HEK293 (cell line): ENCODE data around the gene PARVA.

Experiments
- CTCF ChIA-PET: fragments of 350-600 bp; formaldehyde crosslinking; extraction: SDS; loops from one replicate; lab custom pipeline; 2021; ENCODE audit warnings: antibody characterized with exemption; lab: Yijun Ruan, JAX
- POLR2A ChIA-PET: fragments of 300-600 bp; formaldehyde crosslinking; extraction: SDS; loops from one replicate; lab custom pipeline; 2020; ENCODE audit warnings: antibody characterized with exemption, inconsistent platforms; lab: Yijun Ruan, JAX
- H3K27ac ChIP-seq: fragments of 200-500 bp; sonication (Bioruptor generic); 2 replicates; pipeline ENCODE4 v1.5.1; 2014; ENCODE audit warnings: low read depth, low read length, control low read depth, inconsistent platforms; ENCODE audit errors: extremely low read depth
- H3K36me3 ChIP-seq, 2 experiments: fragments of 200-500 bp in 1 of 2; sonication (Bioruptor generic) in 1 of 2; 1 replicate in 1 of 2; 2 replicates in 1 of 2; pipeline ENCODE4 v1.5.1; 2014 to 2017; ENCODE audit warnings: inconsistent platforms in 2 of 2, low read length in 2 of 2; ENCODE audit not compliant: control insufficient read depth in 2 of 2, insufficient read depth in 1 of 2
- H3K4me1 ChIP-seq: fragments of 200-500 bp; sonication (Bioruptor generic); 2 replicates; pipeline ENCODE4 v1.5.1; 2014; ENCODE audit warnings: mild to moderate bottlenecking, low read length, inconsistent platforms; ENCODE audit not compliant: control insufficient read depth, insufficient read depth
- H3K4me3 ChIP-seq: 2 replicates; pipeline ENCODE4 v1.5.1; 2011; ENCODE audit warnings: low read depth, mild to moderate bottlenecking, control low read depth, low read length, moderate library complexity
- H3K9me3 ChIP-seq: fragments of 200-500 bp; sonication (Bioruptor generic); 2 replicates; pipeline ENCODE4 v1.5.1; 2014; ENCODE audit warnings: low read depth, low read length, inconsistent platforms; ENCODE audit not compliant: control insufficient read depth, insufficient read depth
- KLF10 ChIP-seq: fragments of 450-650 bp; IDR thresholded peaks from 2 replicates; pipeline ENCODE4 v1.5.1; 2018; ENCODE audit warnings: missing biosample characterization, mild to moderate bottlenecking, missing genetic modification characterization
- MYNN ChIP-seq: fragments of 450-650 bp; formaldehyde crosslinking; IDR thresholded peaks from 2 replicates; pipeline ENCODE4 v1.5.1; 2016; ENCODE audit warnings: missing biosample characterization, missing genetic modification characterization, borderline replicate concordance
- SALL2 ChIP-seq: fragments of 450-650 bp; formaldehyde crosslinking; IDR thresholded peaks from 2 replicates; pipeline ENCODE4 v1.5.0; 2017; ENCODE audit warnings: missing biosample characterization, mild to moderate bottlenecking, missing genetic modification characterization, borderline replicate concordance
- YY2 ChIP-seq: fragments of 450-650 bp; formaldehyde crosslinking; IDR thresholded peaks from 2 replicates; pipeline ENCODE4 v1.5.1; 2016; ENCODE audit warnings: missing biosample characterization, missing genetic modification characterization
- ZBTB20 ChIP-seq: fragments of 450-650 bp; formaldehyde crosslinking; IDR thresholded peaks from 2 replicates; pipeline ENCODE4 v1.5.1; 2016; ENCODE audit warnings: missing biosample characterization, missing genetic modification characterization
- ZBTB44 ChIP-seq: fragments of 450-650 bp; IDR thresholded peaks from 2 replicates; pipeline ENCODE4 v1.5.1; 2018; ENCODE audit warnings: missing biosample characterization, mild to moderate bottlenecking, missing genetic modification characterization
- ZFP3 ChIP-seq: fragments of 450-650 bp; formaldehyde crosslinking; IDR thresholded peaks from 2 replicates; pipeline ENCODE4 v1.5.1; 2016; ENCODE audit warnings: low read depth, missing biosample characterization, missing genetic modification characterization
- ZFP69B ChIP-seq: fragments of 450-650 bp; formaldehyde crosslinking; IDR thresholded peaks from 2 replicates; pipeline ENCODE4 v1.5.1; 2016; ENCODE audit warnings: missing biosample characterization, missing genetic modification characterization
- ZNF121 ChIP-seq: fragments of 450-650 bp; formaldehyde crosslinking; IDR thresholded peaks from 2 replicates; pipeline ENCODE4 v1.5.1; 2016; ENCODE audit warnings: missing biosample characterization, missing genetic modification characterization
- ZNF132 ChIP-seq: fragments of 450-650 bp; formaldehyde crosslinking; IDR thresholded peaks from 2 replicates; pipeline ENCODE4 v1.5.1; 2017; ENCODE audit warnings: missing biosample characterization, missing genetic modification characterization, borderline replicate concordance
- ZNF140 ChIP-seq: fragments of 450-650 bp; formaldehyde crosslinking; IDR thresholded peaks from 2 replicates; pipeline ENCODE4 v1.5.1; 2016; ENCODE audit warnings: missing biosample characterization, missing genetic modification characterization
- ZNF19 ChIP-seq: fragments of 450-650 bp; formaldehyde crosslinking; IDR thresholded peaks from 2 replicates; pipeline ENCODE4; 2016; ENCODE audit warnings: missing biosample characterization, missing genetic modification characterization, low read depth
- ZNF221 ChIP-seq: fragments of 450-650 bp; formaldehyde crosslinking; IDR thresholded peaks from 2 replicates; pipeline ENCODE4 v1.5.1; 2017; ENCODE audit warnings: missing biosample characterization, missing genetic modification characterization, borderline replicate concordance
- ZNF311 ChIP-seq: fragments of 450-650 bp; formaldehyde crosslinking; IDR thresholded peaks from 2 replicates; pipeline ENCODE4 v1.5.1; 2017; ENCODE audit warnings: missing biosample characterization, missing genetic modification characterization, borderline replicate concordance
- ZNF398 ChIP-seq: fragments of 450-650 bp; formaldehyde crosslinking; IDR thresholded peaks from 2 replicates; pipeline ENCODE4 v1.5.1; 2017; ENCODE audit warnings: missing biosample characterization, missing genetic modification characterization
- ZNF404 ChIP-seq: fragments of 450-650 bp; formaldehyde crosslinking; IDR thresholded peaks from 2 replicates; pipeline ENCODE4 v1.5.1; 2017; ENCODE audit warnings: missing biosample characterization, missing genetic modification characterization
- ZNF423 ChIP-seq: fragments of 450-650 bp; formaldehyde crosslinking; IDR thresholded peaks from 2 replicates; pipeline ENCODE4 v1.5.1; 2016; ENCODE audit warnings: missing biosample characterization, missing genetic modification characterization
- ZNF510 ChIP-seq: fragments of 450-650 bp; formaldehyde crosslinking; IDR thresholded peaks from 2 replicates; pipeline ENCODE4 v1.5.1; 2018; ENCODE audit warnings: mild to moderate bottlenecking, missing genetic modification characterization, missing biosample characterization; ENCODE audit not compliant: insufficient replicate concordance
- ZNF555 ChIP-seq: fragments of 450-650 bp; formaldehyde crosslinking; conservative IDR thresholded peaks from 2 replicates; pipeline ENCODE4 v1.5.1; 2017; ENCODE audit warnings: missing biosample characterization, mild to moderate bottlenecking, missing genetic modification characterization, inconsistent platforms
- ZNF585B ChIP-seq: fragments of 450-650 bp; formaldehyde crosslinking; IDR thresholded peaks from 2 replicates; pipeline ENCODE4 v1.5.1; 2016; ENCODE audit warnings: missing biosample characterization, missing genetic modification characterization
- ZNF670 ChIP-seq: fragments of 450-650 bp; formaldehyde crosslinking; IDR thresholded peaks from 2 replicates; pipeline ENCODE4 v1.5.1; 2016; ENCODE audit warnings: missing biosample characterization, missing genetic modification characterization, low read depth
- ZNF692 ChIP-seq: fragments of 450-650 bp; formaldehyde crosslinking; IDR thresholded peaks from 2 replicates; pipeline ENCODE4 v1.5.1; 2016; ENCODE audit warnings: missing biosample characterization, missing genetic modification characterization
- ZNF791 ChIP-seq: fragments of 450-650 bp; formaldehyde crosslinking; IDR thresholded peaks from 2 replicates; pipeline ENCODE4 v1.5.1; 2016; ENCODE audit warnings: missing biosample characterization, missing genetic modification characterization
- ZNF830 ChIP-seq: fragments of 450-650 bp; IDR thresholded peaks from 2 replicates; pipeline ENCODE4 v1.5.0; 2018; ENCODE audit warnings: missing biosample characterization, missing genetic modification characterization, low read depth, mild to moderate bottlenecking, moderate library complexity
- TF ChIP-seq, protein P1 (sequence below): fragments of 450-650 bp; formaldehyde crosslinking; IDR thresholded peaks from 2 replicates; pipeline ENCODE4 v1.5.1; 2017; ENCODE audit warnings: missing biosample characterization, missing genetic modification characterization
- TF ChIP-seq, protein P2 (sequence below): fragments of 450-650 bp; formaldehyde crosslinking; IDR thresholded peaks from 2 replicates; pipeline ENCODE4 v1.5.1; 2016; ENCODE audit warnings: missing biosample characterization, missing genetic modification characterization

PARVA gene

DNA sequence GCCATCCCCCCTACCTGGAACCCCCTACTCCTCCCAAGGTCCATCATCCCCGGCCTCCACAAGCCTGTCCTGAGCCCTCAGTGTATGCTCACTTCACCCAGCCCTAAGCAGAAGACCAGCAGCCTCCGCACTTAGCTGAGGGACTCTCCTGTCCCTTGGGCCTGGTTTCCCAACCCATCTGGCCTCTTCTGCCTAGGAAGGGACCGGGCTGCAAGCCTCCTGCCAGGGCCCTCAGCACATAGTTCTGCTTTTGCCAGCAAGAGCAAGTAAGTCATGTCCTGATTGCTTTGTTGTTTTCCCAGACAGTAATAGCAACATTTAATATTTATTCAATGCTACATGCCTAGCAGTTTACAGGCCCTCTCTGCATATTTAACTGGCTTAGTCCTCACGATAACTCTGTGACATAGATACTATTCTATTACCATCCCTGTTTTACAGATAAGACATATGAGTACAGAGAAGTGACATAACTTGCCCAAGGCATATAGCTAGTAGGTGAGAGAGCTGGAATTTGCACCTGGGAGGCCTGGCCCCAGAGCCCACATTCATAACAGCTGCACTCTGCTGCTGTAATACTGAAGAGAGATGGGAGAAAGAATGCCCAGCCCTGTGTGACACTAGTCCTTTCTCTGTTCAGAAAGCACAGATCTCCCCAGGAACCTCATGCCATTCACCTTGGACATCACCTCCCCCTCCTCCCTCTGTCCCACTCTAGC lies 139.2 kb downstream of the PARVA start:
- Histone ChIP-seq H3K27ac (no peak overlapping the region), H3K4me3 (no peak overlapping the region), H3K36me3 (peaks cover 0 to 7% of the 10 kb centered on the region in 2 experiments; a peak in 1 of 3 replicates), H3K4me1 (peaks cover 2% of the 10 kb centered on the region; the same call in 1 of the 2 replicates), H3K9me3 (no peaks in the 10 kb centered on the region)
- CTCF ChIA-PET, result interaction anchor here (0.6 to 0.7 kb wide), 2 partner anchors 40 to 1525 kb away, joined by 3 read pairs; no protein-coding TSS in a partner anchor
- TF ChIP-seq ZNF585B (tag by site-specific recombination) (no peak), ZNF423 (tag by site-specific recombination) (no peak), ZNF311 (no peak), ZNF791 (tag by site-specific recombination) (no peak), ZNF132 (tag by site-specific recombination) (no peak), ZNF404 (tag by site-specific recombination) (no peak), SALL2 (tag by site-specific recombination) (no peak), ZNF140 (tag by site-specific recombination) (no peak), KLF10 (tag by site-specific recombination) (no peak), ZNF121 (tag by site-specific recombination) (no peak), ZFP3 (tag by site-specific recombination) (no peak), ZBTB20 (tag by site-specific recombination) (no peak), ZNF510 (tag by site-specific recombination) (no peak), YY2 (no peak), ZNF670 (tag by site-specific recombination) (no peak), ZNF555 (tag by site-specific recombination) (no peak), ZNF19 (tag by site-specific recombination) (no peak), MYNN (tag by site-specific recombination) (no peak), ZNF692 (tag by site-specific recombination) (no peak)
- POLR2A ChIA-PET, result no interaction called here

DNA sequence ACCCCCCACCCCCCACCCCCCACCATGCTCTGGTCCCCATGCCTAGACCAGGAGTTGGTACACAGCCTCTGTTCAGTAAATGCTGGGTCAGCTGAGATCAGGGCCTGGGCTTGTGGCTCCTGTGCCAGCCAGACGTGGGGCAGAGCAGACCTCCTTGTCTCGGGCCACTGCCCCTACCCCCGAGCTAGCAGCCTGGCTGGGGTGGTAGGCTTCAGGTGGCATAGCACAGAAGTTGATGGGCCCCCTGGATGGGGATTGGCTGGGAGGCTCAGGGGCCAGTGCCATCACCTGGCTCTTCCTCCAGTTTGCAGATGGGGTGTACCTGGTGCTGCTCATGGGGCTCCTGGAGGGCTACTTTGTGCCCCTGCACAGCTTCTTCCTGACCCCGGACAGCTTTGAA lies 139.9 kb downstream of the PARVA start:
- H3K4me1 ChIP-seq, result peaks cover 2% of the 10 kb centered on the region; the same call in 1 of the 2 replicates
- CTCF ChIA-PET, result interaction anchor here (0.6 kb wide), 1 partner anchor 40 kb away, joined by 3 read pairs; no protein-coding TSS in a partner anchor
- TF ChIP-seq ZBTB44 (tag by site-specific recombination), result no peak
- no peak for TF ChIP-seq MYNN (tag by site-specific recombination)
- TF ChIP-seq ZNF398 (tag by site-specific recombination), result no peak
- TF ChIP-seq ZNF121 (tag by site-specific recombination), result no peak
- TF ChIP-seq, protein P1, sequence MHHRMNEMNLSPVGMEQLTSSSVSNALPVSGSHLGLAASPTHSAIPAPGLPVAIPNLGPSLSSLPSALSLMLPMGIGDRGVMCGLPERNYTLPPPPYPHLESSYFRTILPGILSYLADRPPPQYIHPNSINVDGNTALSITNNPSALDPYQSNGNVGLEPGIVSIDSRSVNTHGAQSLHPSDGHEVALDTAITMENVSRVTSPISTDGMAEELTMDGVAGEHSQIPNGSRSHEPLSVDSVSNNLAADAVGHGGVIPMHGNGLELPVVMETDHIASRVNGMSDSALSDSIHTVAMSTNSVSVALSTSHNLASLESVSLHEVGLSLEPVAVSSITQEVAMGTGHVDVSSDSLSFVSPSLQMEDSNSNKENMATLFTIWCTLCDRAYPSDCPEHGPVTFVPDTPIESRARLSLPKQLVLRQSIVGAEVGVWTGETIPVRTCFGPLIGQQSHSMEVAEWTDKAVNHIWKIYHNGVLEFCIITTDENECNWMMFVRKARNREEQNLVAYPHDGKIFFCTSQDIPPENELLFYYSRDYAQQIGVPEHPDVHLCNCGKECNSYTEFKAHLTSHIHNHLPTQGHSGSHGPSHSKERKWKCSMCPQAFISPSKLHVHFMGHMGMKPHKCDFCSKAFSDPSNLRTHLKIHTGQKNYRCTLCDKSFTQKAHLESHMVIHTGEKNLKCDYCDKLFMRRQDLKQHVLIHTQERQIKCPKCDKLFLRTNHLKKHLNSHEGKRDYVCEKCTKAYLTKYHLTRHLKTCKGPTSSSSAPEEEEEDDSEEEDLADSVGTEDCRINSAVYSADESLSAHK (tag by site-specific recombination), result no peak
- no peak for TF ChIP-seq ZNF221
- TF ChIP-seq, protein P2, sequence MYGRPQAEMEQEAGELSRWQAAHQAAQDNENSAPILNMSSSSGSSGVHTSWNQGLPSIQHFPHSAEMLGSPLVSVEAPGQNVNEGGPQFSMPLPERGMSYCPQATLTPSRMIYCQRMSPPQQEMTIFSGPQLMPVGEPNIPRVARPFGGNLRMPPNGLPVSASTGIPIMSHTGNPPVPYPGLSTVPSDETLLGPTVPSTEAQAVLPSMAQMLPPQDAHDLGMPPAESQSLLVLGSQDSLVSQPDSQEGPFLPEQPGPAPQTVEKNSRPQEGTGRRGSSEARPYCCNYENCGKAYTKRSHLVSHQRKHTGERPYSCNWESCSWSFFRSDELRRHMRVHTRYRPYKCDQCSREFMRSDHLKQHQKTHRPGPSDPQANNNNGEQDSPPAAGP, result no peak
- no peak for TF ChIP-seq ZNF830 (tag by site-specific recombination)
- no peak for TF ChIP-seq ZFP69B (tag by site-specific recombination)

More for the DNA sequence above, 139.9 kb downstream of the PARVA start:
- POLR2A ChIA-PET, result no interaction called here
- no peak overlapping the region for H3K27ac ChIP-seq
- peaks cover 0 to 7% of the 10 kb centered on the region in 2 experiments; a peak in 1 of 3 replicates for H3K36me3 ChIP-seq
- H3K9me3 ChIP-seq, result no peaks in the 10 kb centered on the region
- no peak overlapping the region for H3K4me3 ChIP-seq
